Ascending aorta (tissue), 2 donors: Measurements from ENCODE around the gene LAMP2. TPM values are rescaled to one million over a fixed set of nuclear protein-coding genes. Genes with fewer than 3 reads are reported as not detected.
A peak's percentile ranks its signal among the peaks of the same experiment; 100 is the strongest.

Experiments used
- DNase-seq, 2 donors: peaks; one replicate each; pipeline ENCODE4 v3.0.0-alpha.2; 2019; ENCODE audit warnings: low spot score in 2 of 2
- H3K27ac ChIP-seq, 2 donors: fragments of 200-600 bp; sonication (generic); one replicate each; pipeline ENCODE4 v1.5.1; 2016 to 2017; ENCODE audit warnings: mild to moderate bottlenecking in 1 of 2
- H3K27me3 ChIP-seq: fragments of 200-600 bp; sonication (generic); one replicate; pipeline ENCODE4 v1.5.1; 2017
- H3K36me3 ChIP-seq, 2 donors: fragments of 200-600 bp; sonication (generic); one replicate each; pipeline ENCODE4 v1.5.1; 2016
- H3K4me1 ChIP-seq, 2 donors: fragments of 200-600 bp; sonication (generic); one replicate each; pipeline ENCODE4 v1.5.1; 2016 to 2017; ENCODE audit warnings: mild to moderate bottlenecking in 1 of 2
- H3K4me3 ChIP-seq, 2 donors: fragments of 200-600 bp; sonication (generic); one replicate each; pipeline ENCODE4 v1.5.1; 2016 to 2017; ENCODE audit warnings: mild to moderate bottlenecking in 1 of 2
- H3K9me3 ChIP-seq, 2 donors: fragments of 200-600 bp; sonication (generic); one replicate each; pipeline ENCODE4 v1.5.1; 2016
- intact Hi-C: fragments of 100-400 bp; cut with DNase I; formaldehyde crosslinking; loops from one replicate; pipeline ENCODE4 v1.15.1; 2023
- total RNA-seq: library from RNA; depleted of rRNA; stranded (reverse); fragments of >200 nt; gene quantifications from one replicate; pipeline ENCODE4 v1.1.0, GENCODE V29; 2016
- TF ChIP-seq, protein P1 (sequence below), 3 experiments: fragments of 200-600 bp in 2 of 3; fragments of 450-650 bp in 1 of 3; sonication (generic) in 2 of 3; IDR thresholded peaks; one replicate each; pipeline ENCODE4 v1.5.1; 2016 to 2019; ENCODE audit warnings: antibody characterized with exemption in 3 of 3, mild to moderate bottlenecking in 1 of 3, moderate library complexity in 1 of 3

The LAMP2 gene
- total RNA-seq, 1 donor from 2014 or later: 60.1 TPM

DNA sequence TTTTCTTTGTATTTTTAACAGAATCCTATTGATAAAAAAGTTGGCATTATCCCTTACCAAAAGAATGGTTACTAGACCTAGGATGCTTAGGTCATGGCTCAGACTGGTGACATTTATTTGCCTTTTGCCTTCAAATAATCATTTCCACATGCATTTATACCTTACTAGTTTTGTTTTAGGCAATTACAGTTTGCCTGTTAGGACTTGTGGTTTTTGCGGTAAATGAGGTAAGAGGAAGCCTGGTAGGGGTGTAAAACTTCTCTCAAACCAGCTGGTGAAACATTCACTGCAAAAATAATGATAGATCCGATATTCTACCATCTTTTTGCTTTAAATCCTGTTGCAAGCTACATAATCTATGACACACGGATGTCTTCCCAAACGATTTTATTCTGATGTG, 12.1 kb downstream of the LAMP2 start:
- Histone ChIP-seq H3K27ac (no peak overlapping the region), H3K4me3 (no peak overlapping the region), H3K36me3 (no peaks in the 10 kb centered on the region), H3K4me1 (no peaks in the 10 kb centered on the region), H3K9me3 (no peaks in the 10 kb centered on the region), H3K27me3 (no peaks in the 10 kb centered on the region)
- TF ChIP-seq, protein P1, sequence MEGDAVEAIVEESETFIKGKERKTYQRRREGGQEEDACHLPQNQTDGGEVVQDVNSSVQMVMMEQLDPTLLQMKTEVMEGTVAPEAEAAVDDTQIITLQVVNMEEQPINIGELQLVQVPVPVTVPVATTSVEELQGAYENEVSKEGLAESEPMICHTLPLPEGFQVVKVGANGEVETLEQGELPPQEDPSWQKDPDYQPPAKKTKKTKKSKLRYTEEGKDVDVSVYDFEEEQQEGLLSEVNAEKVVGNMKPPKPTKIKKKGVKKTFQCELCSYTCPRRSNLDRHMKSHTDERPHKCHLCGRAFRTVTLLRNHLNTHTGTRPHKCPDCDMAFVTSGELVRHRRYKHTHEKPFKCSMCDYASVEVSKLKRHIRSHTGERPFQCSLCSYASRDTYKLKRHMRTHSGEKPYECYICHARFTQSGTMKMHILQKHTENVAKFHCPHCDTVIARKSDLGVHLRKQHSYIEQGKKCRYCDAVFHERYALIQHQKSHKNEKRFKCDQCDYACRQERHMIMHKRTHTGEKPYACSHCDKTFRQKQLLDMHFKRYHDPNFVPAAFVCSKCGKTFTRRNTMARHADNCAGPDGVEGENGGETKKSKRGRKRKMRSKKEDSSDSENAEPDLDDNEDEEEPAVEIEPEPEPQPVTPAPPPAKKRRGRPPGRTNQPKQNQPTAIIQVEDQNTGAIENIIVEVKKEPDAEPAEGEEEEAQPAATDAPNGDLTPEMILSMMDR (IDR thresholded peaks at IDR 0.05): no peak
- no peak for DNase-seq
- intact Hi-C loops: no loop called here

DNA sequence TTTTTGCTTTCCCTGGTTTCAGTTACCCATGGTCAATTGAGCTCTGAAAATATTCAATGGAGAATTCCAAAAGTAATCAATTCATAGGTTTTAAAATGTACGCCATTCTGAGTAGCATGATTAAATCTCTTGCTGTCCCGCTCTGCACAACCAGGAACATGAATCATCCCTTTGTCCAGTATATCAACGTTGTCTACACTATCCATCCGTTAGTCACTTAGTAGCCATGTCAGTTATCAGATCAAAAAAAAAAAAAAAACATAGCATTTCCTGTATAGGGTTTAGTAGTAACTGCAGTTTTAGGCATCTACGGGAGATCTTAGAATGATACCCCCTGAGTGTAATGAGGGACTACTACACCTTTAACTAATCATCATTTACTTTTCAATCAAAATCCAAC, 15.1 kb downstream of the LAMP2 start:
- Histone ChIP-seq H3K4me3 (no peak overlapping the region), H3K27ac (no peak overlapping the region), H3K9me3 (no peaks in the 10 kb centered on the region), H3K4me1 (no peaks in the 10 kb centered on the region), H3K27me3 (no peaks in the 10 kb centered on the region), H3K36me3 (no peaks in the 10 kb centered on the region)
- DNase-seq: no peak
- intact Hi-C loops: no loop called here
- TF ChIP-seq, protein P1 (IDR thresholded peaks at IDR 0.05): no peak

DNA sequence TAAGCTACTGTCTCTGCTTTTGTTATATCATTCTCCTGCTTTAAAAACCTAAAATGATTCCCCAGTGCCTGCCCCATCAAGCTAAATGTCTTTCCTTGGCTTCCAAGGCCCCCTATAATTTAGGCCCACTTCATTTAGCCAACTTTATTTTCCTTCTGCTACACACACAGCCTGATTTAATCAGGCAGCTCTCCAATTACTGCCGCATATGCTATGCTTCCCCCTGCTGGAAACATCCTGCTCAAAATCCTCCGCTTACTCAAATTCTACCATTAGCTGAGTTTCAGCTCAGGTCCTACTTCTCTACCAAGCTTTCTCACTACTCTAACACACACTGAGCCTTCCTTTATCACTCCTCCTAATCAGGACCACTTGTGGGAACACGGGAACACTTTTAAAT, 17.0 kb downstream of the LAMP2 start:
- intact Hi-C loops: no loop called here
- TF ChIP-seq, protein P1 (IDR thresholded peaks at IDR 0.05): peak in 1 of 3 experiments; percentile 19
- no peak for DNase-seq
- no peak overlapping the region for H3K27ac ChIP-seq
- peaks cover 4 to 8% of the 10 kb centered on the region in 2 donors for H3K36me3 ChIP-seq
- H3K27me3 ChIP-seq: no peaks in the 10 kb centered on the region
- no peaks in the 10 kb centered on the region for H3K9me3 ChIP-seq
- no peaks in the 10 kb centered on the region for H3K4me1 ChIP-seq
- no peak overlapping the region for H3K4me3 ChIP-seq

DNA sequence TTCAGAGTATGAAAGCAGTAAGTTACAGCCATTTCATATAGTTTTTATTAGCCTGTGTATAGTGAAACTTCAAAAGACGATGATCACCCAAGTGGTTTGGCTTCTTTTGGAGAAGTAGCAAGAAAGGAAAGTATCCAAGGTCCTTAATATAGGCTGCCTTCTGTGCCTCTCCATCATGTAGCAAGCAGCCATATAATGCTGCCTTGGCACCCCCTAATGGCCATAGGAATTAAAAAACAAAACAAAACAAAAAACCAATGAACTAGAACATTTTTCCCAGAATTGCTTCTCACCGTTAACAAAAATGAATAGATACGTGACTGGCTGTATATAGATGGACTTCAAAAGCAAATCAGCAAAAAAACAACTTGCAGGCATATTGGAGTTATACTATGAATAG, 18.9 kb downstream of the LAMP2 start:
- DNase-seq: no peak
- intact Hi-C loops: no loop called here

DNA sequence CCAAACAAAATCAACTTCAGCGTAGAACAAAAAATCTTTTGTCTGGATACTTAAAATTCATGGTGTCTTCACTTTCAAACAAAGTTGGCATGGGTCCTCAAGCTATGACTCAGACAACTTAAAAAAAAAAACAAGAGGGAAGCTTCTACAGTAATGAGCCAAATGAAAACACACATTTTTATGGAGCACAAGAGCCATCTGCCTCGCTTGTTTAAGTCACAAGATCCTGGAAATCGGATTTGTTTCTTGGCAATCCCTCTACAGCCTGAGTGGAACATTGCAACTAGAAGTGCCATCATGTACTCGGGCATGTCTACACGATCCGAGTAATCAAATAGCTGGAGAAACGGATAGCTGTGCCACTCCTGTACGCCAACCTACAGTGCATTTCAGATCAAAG, 22.6 kb downstream of the LAMP2 start:
- Histone ChIP-seq H3K4me1 (no peaks in the 10 kb centered on the region), H3K36me3 (peaks cover 15 to 16% of the 10 kb centered on the region in 2 donors), H3K27me3 (no peaks in the 10 kb centered on the region), H3K27ac (no peak overlapping the region), H3K4me3 (no peak overlapping the region), H3K9me3 (no peaks in the 10 kb centered on the region)
- intact Hi-C loops: no loop called here
- no peak for DNase-seq
- TF ChIP-seq, protein P1 (IDR thresholded peaks at IDR 0.05): no peak

More for the DNA sequence above, 18.9 kb downstream of the LAMP2 start:
- no peaks in the 10 kb centered on the region for H3K4me1 ChIP-seq
- TF ChIP-seq, protein P1 (IDR thresholded peaks at IDR 0.05): no peak
- H3K4me3 ChIP-seq: no peak overlapping the region
- H3K9me3 ChIP-seq: no peaks in the 10 kb centered on the region
- H3K36me3 ChIP-seq: peaks cover 7 to 14% of the 10 kb centered on the region in 2 donors
- H3K27ac ChIP-seq: no peak overlapping the region
- no peaks in the 10 kb centered on the region for H3K27me3 ChIP-seq

DNA sequence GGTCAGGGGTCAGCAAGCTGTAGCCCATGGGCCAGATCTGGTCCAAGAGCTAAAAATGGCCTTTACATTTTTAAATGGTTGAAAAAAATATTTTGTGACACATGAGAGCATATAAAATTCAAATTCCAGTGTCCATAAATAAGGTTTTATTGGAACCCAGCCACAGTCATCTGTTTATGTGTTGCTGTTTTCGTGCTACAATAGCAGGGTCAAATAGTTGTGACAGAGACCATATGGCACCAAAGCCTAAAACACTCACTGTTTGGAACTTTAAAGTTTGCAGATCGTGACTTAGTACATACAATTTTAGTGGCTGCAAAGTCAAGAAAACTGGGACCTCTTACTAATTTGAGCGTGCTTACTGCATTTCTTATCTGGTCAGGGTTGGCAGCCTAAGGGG, 29.2 kb downstream of the LAMP2 start:
- TF ChIP-seq, protein P1 (IDR thresholded peaks at IDR 0.05): no peak
- H3K27ac ChIP-seq: no peak overlapping the region
- H3K9me3 ChIP-seq: no peaks in the 10 kb centered on the region
- H3K4me3 ChIP-seq: no peak overlapping the region
- H3K36me3 ChIP-seq: peaks cover 9 to 13% of the 10 kb centered on the region in 2 donors
- no peak for DNase-seq
- H3K4me1 ChIP-seq: no peaks in the 10 kb centered on the region
- no peaks in the 10 kb centered on the region for H3K27me3 ChIP-seq
- intact Hi-C loops: no loop called here
